Trophoblast cell (in vitro differentiated cells and primary cell): ENCODE measurements around the gene RPA3.
A peak's percentile ranks its signal among the peaks of the same experiment; 100 is the strongest.

Source experiments
- DNase-seq, 2 donors: peaks; one replicate each; pipeline ENCODE4 v3.0.0-alpha.2; 2016
- H2AFZ ChIP-seq: 2 replicates; pipeline ENCODE4 v1.6.1; 2013; ENCODE audit warnings: low read length, moderate library complexity, mild to moderate bottlenecking; ENCODE audit not compliant: insufficient read depth, poor library complexity
- H2AK5ac ChIP-seq: 2 replicates; pipeline ENCODE4 v1.6.1; 2013; ENCODE audit warnings: mild to moderate bottlenecking, low read length
- H2BK120ac ChIP-seq: 2 replicates; pipeline ENCODE4 v1.6.1; 2013; ENCODE audit warnings: low read length, mild to moderate bottlenecking, moderate library complexity; ENCODE audit not compliant: insufficient read depth, poor library complexity
- H2BK12ac ChIP-seq: 2 replicates; pipeline ENCODE4 v1.6.1; 2013; ENCODE audit warnings: mild to moderate bottlenecking, low read length, moderate library complexity
- H2BK5ac ChIP-seq: 2 replicates; pipeline ENCODE4 v1.6.1; 2013; ENCODE audit warnings: low read length, low read depth, moderate library complexity, mild to moderate bottlenecking; ENCODE audit not compliant: poor library complexity
- H3K14ac ChIP-seq: 2 replicates; pipeline ENCODE4 v1.6.1; 2013; ENCODE audit warnings: mild to moderate bottlenecking, low read length
- H3K18ac ChIP-seq: 2 replicates; pipeline ENCODE4 v1.6.1; 2013; ENCODE audit warnings: mild to moderate bottlenecking, low read length
- H3K23ac ChIP-seq: 2 replicates; pipeline ENCODE4 v1.6.1; 2013; ENCODE audit warnings: low read length
- H3K27ac ChIP-seq: 2 replicates; pipeline ENCODE4 v1.5.1; 2013; ENCODE audit warnings: low read depth, mild to moderate bottlenecking, inconsistent platforms, low read length, moderate library complexity
- H3K27me3 ChIP-seq: 2 replicates; pipeline ENCODE4 v1.6.1; 2013; ENCODE audit warnings: inconsistent platforms, mild to moderate bottlenecking, low read length, moderate library complexity; ENCODE audit not compliant: insufficient read depth
- H3K36me3 ChIP-seq, 2 experiments: 1 replicate in 1 of 2; 2 replicates in 1 of 2; pipeline ENCODE4 v1.6.1; 2013; ENCODE audit warnings: low read length in 2 of 2, mild to moderate bottlenecking in 2 of 2, moderate library complexity in 1 of 2; ENCODE audit not compliant: insufficient read depth in 2 of 2, control insufficient read depth in 1 of 2
- H3K4ac ChIP-seq: 2 replicates; pipeline ENCODE4 v1.6.1; 2013; ENCODE audit warnings: low read depth, mild to moderate bottlenecking, low read length, moderate library complexity
- H3K4me1 ChIP-seq, 2 experiments: 1 replicate in 1 of 2; 2 replicates in 1 of 2; pipeline ENCODE4 v1.6.1; 2013; ENCODE audit warnings: low read length in 2 of 2, mild to moderate bottlenecking in 2 of 2, moderate library complexity in 1 of 2; ENCODE audit not compliant: insufficient read depth in 2 of 2, control insufficient read depth in 1 of 2
- H3K4me2 ChIP-seq: 2 replicates; pipeline ENCODE4 v1.6.1; 2013; ENCODE audit warnings: inconsistent platforms, mild to moderate bottlenecking, low read length, moderate library complexity
- H3K4me3 ChIP-seq: 2 replicates; pipeline ENCODE4 v1.5.1; 2013; ENCODE audit warnings: mild to moderate bottlenecking, low read depth, low read length, inconsistent platforms
- H3K79me1 ChIP-seq: one replicate; pipeline ENCODE4 v1.6.1; 2013; ENCODE audit warnings: low read length
- H3K79me2 ChIP-seq: 2 replicates; pipeline ENCODE4 v1.6.1; 2013; ENCODE audit warnings: low read length, mild to moderate bottlenecking; ENCODE audit not compliant: control insufficient read depth, insufficient read depth, poor library complexity
- H3K9ac ChIP-seq: 2 replicates; pipeline ENCODE4 v1.6.1; 2013; ENCODE audit warnings: mild to moderate bottlenecking, low read length
- H3K9me3 ChIP-seq: 2 replicates; pipeline ENCODE4 v1.6.1; 2013; ENCODE audit warnings: low read depth, mild to moderate bottlenecking, control low read depth, inconsistent platforms, low read length; ENCODE audit not compliant: insufficient read depth
- H4K12ac ChIP-seq: 2 replicates; pipeline ENCODE4 v1.6.1; 2013; ENCODE audit warnings: low read depth, mild to moderate bottlenecking, low read length, moderate library complexity
- H4K8ac ChIP-seq: 2 replicates; pipeline ENCODE4 v1.6.1; 2013; ENCODE audit warnings: low read depth, mild to moderate bottlenecking, low read length, moderate library complexity
- H4K91ac ChIP-seq: one replicate; pipeline ENCODE4 v1.6.1; 2013; ENCODE audit warnings: low read depth, mild to moderate bottlenecking, low read length, moderate library complexity
- WGBS: extraction: QIAGEN DNeasy Blood & Tissue Kit; methylation state at CpG from one replicate; pipeline ENCODE4 v1.1.7; 2013; ENCODE audit warnings: missing lambda C conversion rate; ENCODE audit not compliant: insufficient read length, insufficient coverage; ENCODE audit errors: extremely low coverage; 5-methylcytosine and 5-hydroxymethylcytosine counted together

RPA3 gene

DNA sequence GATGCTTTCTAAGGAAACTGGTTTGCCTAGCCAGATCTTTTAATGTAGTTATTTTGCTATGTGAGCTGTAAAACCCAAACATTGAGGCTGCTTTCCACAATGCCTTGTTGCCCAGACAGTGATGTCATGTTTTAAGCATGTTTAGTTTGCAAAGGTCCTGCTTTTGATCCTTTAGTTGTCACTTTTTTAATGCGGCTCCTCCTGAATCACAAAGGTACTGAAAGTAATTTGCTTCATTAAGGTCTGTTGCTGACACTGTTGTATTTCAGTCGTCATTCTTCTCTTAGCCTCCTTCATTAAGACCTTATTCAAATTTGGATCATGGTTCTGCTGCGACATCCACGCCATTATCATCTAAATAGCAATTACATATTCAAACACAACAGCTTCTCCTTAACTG is 10.6 kb downstream of the RPA3 start:
- peak overlapping the region; percentile 40 for H3K27ac ChIP-seq
- no CpG with 5 or more reads among the region's 4 CpGs for WGBS
- no peak overlapping the region for H3K4me3 ChIP-seq
- H3K27me3 ChIP-seq, result no peaks in the 10 kb centered on the region
- H2AK5ac ChIP-seq, result no peak overlapping the region
- DNase-seq, result peak in 1 of 2 donors; percentile 39
- H3K9ac ChIP-seq, result no peak overlapping the region
- no peak overlapping the region for H2AFZ ChIP-seq
- no peak overlapping the region for H2BK12ac ChIP-seq
- peaks cover 4% of the 10 kb centered on the region for H3K79me1 ChIP-seq
- H3K79me2 ChIP-seq, result no peaks in the 10 kb centered on the region
- no peak overlapping the region for H4K91ac ChIP-seq
- no peaks in the 10 kb centered on the region for H3K9me3 ChIP-seq
- H4K12ac ChIP-seq, result no peak overlapping the region
- H2BK5ac ChIP-seq, result no peak overlapping the region
- H3K23ac ChIP-seq, result no peak overlapping the region
- H3K4me2 ChIP-seq, result no peak overlapping the region
- no peak overlapping the region for H3K14ac ChIP-seq
- no peak overlapping the region for H3K18ac ChIP-seq
- no peaks in the 10 kb centered on the region for H3K36me3 ChIP-seq
- no peak overlapping the region for H3K4ac ChIP-seq
- H3K4me1 ChIP-seq, result peaks cover 0 to 4% of the 10 kb centered on the region in 2 experiments
- no peak overlapping the region for H4K8ac ChIP-seq
- no peak overlapping the region for H2BK120ac ChIP-seq

DNA sequence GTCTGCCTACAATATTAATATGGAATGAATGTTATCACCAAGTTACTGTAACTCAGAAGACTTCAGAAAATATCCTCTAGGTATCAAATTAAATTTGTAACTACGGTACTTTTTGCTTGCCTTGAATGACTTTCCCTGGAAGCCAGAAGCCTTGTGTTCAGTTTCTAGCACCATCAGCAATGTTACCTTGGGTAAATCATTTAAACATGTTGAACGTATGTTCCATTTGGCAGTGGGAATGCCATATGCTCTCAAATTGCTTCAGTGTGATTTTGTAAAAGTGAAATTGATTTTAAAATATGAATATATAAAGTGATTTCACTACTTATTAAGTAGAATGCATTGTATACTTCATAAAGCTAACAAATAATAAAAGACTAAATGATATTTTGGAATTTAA is 11.2 kb downstream of the RPA3 start:
- Histone ChIP-seq H3K36me3 (no peaks in the 10 kb centered on the region), H2BK12ac (peak overlapping the region; percentile 71)

GRCh38 chr7:7706556-7707172 is 11.7 kb downstream of the RPA3 start:
- Histone ChIP-seq H3K27me3 (no peaks in the 10 kb centered on the region), H3K27ac (peak overlapping the region; percentile 90), H3K9me3 (no peaks in the 10 kb centered on the region), H3K4me2 (no peak overlapping the region), H3K14ac (no peak overlapping the region), H2BK12ac (no peak overlapping the region), H2BK5ac (no peak overlapping the region), H2AK5ac (no peak overlapping the region), H2AFZ (no peak overlapping the region), H3K4ac (no peak overlapping the region), H3K9ac (no peak overlapping the region), H3K18ac (no peak overlapping the region), H3K36me3 (no peaks in the 10 kb centered on the region), H4K12ac (no peak overlapping the region), H3K23ac (no peak overlapping the region), H3K4me1 (peaks cover 0 to 6% of the 10 kb centered on the region in 2 experiments), H4K91ac (no peak overlapping the region), H2BK120ac (no peak overlapping the region), H3K79me2 (no peaks in the 10 kb centered on the region), H4K8ac (no peak overlapping the region), H3K79me1 (peaks cover 4% of the 10 kb centered on the region), H3K4me3 (no peak overlapping the region)
- no peak for DNase-seq
- no CpG with 5 or more reads among the region's 4 CpGs for WGBS

More for the DNA sequence above, 11.2 kb downstream of the RPA3 start:
- Histone ChIP-seq H3K14ac (no peak overlapping the region), H2BK120ac (peak overlapping the region; percentile 83), H3K79me1 (peaks cover 4% of the 10 kb centered on the region), H3K23ac (no peak overlapping the region), H3K9me3 (no peaks in the 10 kb centered on the region), H3K4ac (no peak overlapping the region), H4K8ac (no peak overlapping the region), H3K9ac (no peak overlapping the region), H2BK5ac (peak overlapping the region; percentile 68), H3K4me3 (no peak overlapping the region), H3K18ac (no peak overlapping the region), H3K27ac (peak overlapping the region; percentile 90), H4K12ac (no peak overlapping the region), H3K4me1 (peaks cover 0 to 6% of the 10 kb centered on the region in 2 experiments), H4K91ac (no peak overlapping the region), H3K79me2 (no peaks in the 10 kb centered on the region), H3K27me3 (no peaks in the 10 kb centered on the region), H3K4me2 (no peak overlapping the region), H2AK5ac (no peak overlapping the region), H2AFZ (no peak overlapping the region)
- WGBS, result no CpG with 5 or more reads among the region's 2 CpGs
- DNase-seq, result no peak

DNA sequence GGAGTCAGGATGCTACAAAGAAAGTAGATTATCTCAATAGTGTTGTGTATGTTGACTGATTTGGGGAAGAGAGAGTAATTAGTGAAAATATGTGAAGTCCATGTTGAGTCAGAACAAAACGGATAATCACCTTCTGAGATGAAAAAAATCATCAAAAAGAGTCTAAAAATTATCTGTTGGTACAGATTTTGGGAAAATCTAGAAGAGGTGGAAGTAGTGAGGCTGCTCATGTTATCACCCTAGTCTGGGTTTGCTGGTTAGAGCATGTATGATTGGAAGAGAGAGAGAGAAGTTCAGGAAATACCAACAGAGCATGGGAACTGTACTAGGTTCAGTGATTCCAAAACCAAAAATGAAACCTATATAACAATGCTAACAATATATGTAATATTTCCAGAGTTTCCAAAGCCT is 12.3 kb downstream of the RPA3 start:
- Histone ChIP-seq H2AK5ac (no peak overlapping the region), H2BK5ac (no peak overlapping the region), H3K79me2 (no peaks in the 10 kb centered on the region), H3K79me1 (peaks cover 4% of the 10 kb centered on the region), H3K14ac (no peak overlapping the region), H3K4me1 (peaks cover 0 to 6% of the 10 kb centered on the region in 2 experiments), H3K36me3 (no peaks in the 10 kb centered on the region), H4K12ac (no peak overlapping the region), H4K8ac (no peak overlapping the region), H3K27ac (no peak overlapping the region), H2BK120ac (no peak overlapping the region), H2AFZ (no peak overlapping the region), H3K23ac (no peak overlapping the region), H3K9ac (no peak overlapping the region), H3K27me3 (no peaks in the 10 kb centered on the region), H3K4ac (no peak overlapping the region), H3K4me3 (no peak overlapping the region), H3K9me3 (no peaks in the 10 kb centered on the region), H3K18ac (no peak overlapping the region), H4K91ac (no peak overlapping the region), H2BK12ac (no peak overlapping the region), H3K4me2 (no peak overlapping the region)
- DNase-seq, result no peak
- WGBS, result no CpG with 5 or more reads among the region's 1 CpG
